Measurements from ENCODE around the gene AGBL4. TPM values are rescaled to one million over a fixed set of nuclear protein-coding genes. Genes with fewer than 3 reads are reported as not detected.

AGBL4 gene
- total RNA-seq, 1 donor from 2014 or later = not detected

GRCh38 chr1:48887796-48888195 is 1136.0 kb downstream of the AGBL4 start:
- Mint-ChIP-seq H3K4me3 (no peak overlapping the region), H3K27me3 (ENCODE audit: insufficient read depth) (peaks cover 5% of the 10 kb centered on the region), H3K4me1 (ENCODE audit: low read depth) (no peaks in the 10 kb centered on the region), H3K27ac (no peak overlapping the region), H3K36me3 (ENCODE audit: low read depth) (no peaks in the 10 kb centered on the region), H3K9me3 (no peaks in the 10 kb centered on the region)
- intact Hi-C loops (cut with micrococcal nuclease) = no loop called here
- DNase-seq (ENCODE audit: low spot score) = no peak

GRCh38 chr1:48882020-48882419 is 1141.7 kb downstream of the AGBL4 start:
- no peaks in the 10 kb centered on the region for H3K4me1 Mint-ChIP-seq (ENCODE audit: low read depth)

GRCh38 chr1:48878191-48878940 is 1145.4 kb downstream of the AGBL4 start:
- H3K9me3 Mint-ChIP-seq = no peaks in the 10 kb centered on the region
- H3K36me3 Mint-ChIP-seq (ENCODE audit: low read depth) = no peaks in the 10 kb centered on the region
- intact Hi-C loops (cut with micrococcal nuclease) = no loop called here
- peaks cover 10% of the 10 kb centered on the region for H3K27me3 Mint-ChIP-seq (ENCODE audit: insufficient read depth)
- no peak overlapping the region for H3K27ac Mint-ChIP-seq
- H3K4me1 Mint-ChIP-seq (ENCODE audit: low read depth) = no peaks in the 10 kb centered on the region
- no peak for DNase-seq (ENCODE audit: low spot score)
- no peak overlapping the region for H3K4me3 Mint-ChIP-seq

More at GRCh38 chr1:48882020-48882419, 1141.7 kb downstream of the AGBL4 start:
- Mint-ChIP-seq H3K36me3 (ENCODE audit: low read depth) (no peaks in the 10 kb centered on the region), H3K27ac (no peak overlapping the region), H3K4me3 (no peak overlapping the region), H3K27me3 (ENCODE audit: insufficient read depth) (peaks cover 6% of the 10 kb centered on the region), H3K9me3 (no peaks in the 10 kb centered on the region)
- intact Hi-C loops (cut with micrococcal nuclease) = no loop called here
- no peak for DNase-seq (ENCODE audit: low spot score)

- Mint-ChIP-seq H3K27me3 (ENCODE audit: insufficient read depth) (peaks cover 7% of the 10 kb centered on the region), H3K27ac (no peak overlapping the region), H3K36me3 (ENCODE audit: low read depth) (no peaks in the 10 kb centered on the region), H3K4me1 (ENCODE audit: low read depth) (no peaks in the 10 kb centered on the region), H3K9me3 (no peaks in the 10 kb centered on the region), H3K4me3 (no peak overlapping the region)
- no peak for DNase-seq (ENCODE audit: low spot score)
- intact Hi-C loops (cut with micrococcal nuclease) = no loop called here
These were observed 1147.4 kb downstream of the AGBL4 start for GRCh38 chr1:48876330-48876785.

GRCh38 chr1:48875552-48876329 is 1148.0 kb downstream of the AGBL4 start:
- Mint-ChIP-seq H3K27me3 (ENCODE audit: insufficient read depth) (peaks cover 7% of the 10 kb centered on the region), H3K36me3 (ENCODE audit: low read depth) (no peaks in the 10 kb centered on the region), H3K27ac (no peak overlapping the region), H3K4me1 (ENCODE audit: low read depth) (no peaks in the 10 kb centered on the region), H3K4me3 (no peak overlapping the region), H3K9me3 (no peaks in the 10 kb centered on the region)
- intact Hi-C loops (cut with micrococcal nuclease) = no loop called here
- no peak for DNase-seq (ENCODE audit: low spot score)

GRCh38 chr1:48873944-48874343 is 1149.8 kb downstream of the AGBL4 start:
- Mint-ChIP-seq H3K27ac (no peak overlapping the region), H3K4me3 (no peak overlapping the region), H3K4me1 (ENCODE audit: low read depth) (no peaks in the 10 kb centered on the region), H3K27me3 (ENCODE audit: insufficient read depth) (peaks cover 6% of the 10 kb centered on the region), H3K9me3 (no peaks in the 10 kb centered on the region), H3K36me3 (ENCODE audit: low read depth) (no peaks in the 10 kb centered on the region)
- intact Hi-C loops (cut with micrococcal nuclease) = no loop called here
- DNase-seq (ENCODE audit: low spot score) = no peak

- Mint-ChIP-seq H3K36me3 (ENCODE audit: low read depth) (no peaks in the 10 kb centered on the region), H3K4me1 (ENCODE audit: low read depth) (no peaks in the 10 kb centered on the region), H3K27me3 (ENCODE audit: insufficient read depth) (peaks cover 6% of the 10 kb centered on the region), H3K27ac (no peak overlapping the region), H3K4me3 (no peak overlapping the region), H3K9me3 (no peaks in the 10 kb centered on the region)
- intact Hi-C loops (cut with micrococcal nuclease) = no loop called here
- DNase-seq (ENCODE audit: low spot score) = no peak
These were observed 1153.2 kb downstream of the AGBL4 start for GRCh38 chr1:48870596-48870995.

- Mint-ChIP-seq H3K36me3 (ENCODE audit: low read depth) (no peaks in the 10 kb centered on the region), H3K9me3 (no peaks in the 10 kb centered on the region), H3K27ac (no peak overlapping the region), H3K4me3 (no peak overlapping the region), H3K4me1 (ENCODE audit: low read depth) (no peaks in the 10 kb centered on the region), H3K27me3 (ENCODE audit: insufficient read depth) (peaks cover 6% of the 10 kb centered on the region)
- intact Hi-C loops (cut with micrococcal nuclease) = no loop called here
- no peak for DNase-seq (ENCODE audit: low spot score)
These were observed 1154.4 kb downstream of the AGBL4 start for GRCh38 chr1:48869116-48869893.

GRCh38 chr1:48864913-48865312 is 1158.8 kb downstream of the AGBL4 start:
- H3K4me1 Mint-ChIP-seq (ENCODE audit: low read depth) = no peaks in the 10 kb centered on the region
- no peak for DNase-seq (ENCODE audit: low spot score)
- no peaks in the 10 kb centered on the region for H3K36me3 Mint-ChIP-seq (ENCODE audit: low read depth)
- H3K27me3 Mint-ChIP-seq (ENCODE audit: insufficient read depth) = peaks cover 2% of the 10 kb centered on the region
- H3K27ac Mint-ChIP-seq = no peak overlapping the region
- H3K9me3 Mint-ChIP-seq = no peaks in the 10 kb centered on the region
- no peak overlapping the region for H3K4me3 Mint-ChIP-seq
- intact Hi-C loops (cut with micrococcal nuclease) = no loop called here

- intact Hi-C loops (cut with micrococcal nuclease) = no loop called here
- Mint-ChIP-seq H3K4me1 (ENCODE audit: low read depth) (no peaks in the 10 kb centered on the region), H3K36me3 (ENCODE audit: low read depth) (no peaks in the 10 kb centered on the region), H3K4me3 (no peak overlapping the region), H3K27ac (no peak overlapping the region), H3K27me3 (ENCODE audit: insufficient read depth) (peaks cover 4% of the 10 kb centered on the region), H3K9me3 (no peaks in the 10 kb centered on the region)
- DNase-seq (ENCODE audit: low spot score) = no peak
These were observed 1164.3 kb downstream of the AGBL4 start for GRCh38 chr1:48859456-48859855.

- intact Hi-C loops (cut with micrococcal nuclease) = no loop called here
- H3K4me1 Mint-ChIP-seq (ENCODE audit: low read depth) = no peaks in the 10 kb centered on the region
These were observed 1165.4 kb downstream of the AGBL4 start for GRCh38 chr1:48858200-48858920.

GRCh38 chr1:48853006-48853405 is 1170.7 kb downstream of the AGBL4 start:
- no peak for DNase-seq (ENCODE audit: low spot score)
- no peaks in the 10 kb centered on the region for H3K9me3 Mint-ChIP-seq
- H3K36me3 Mint-ChIP-seq (ENCODE audit: low read depth) = no peaks in the 10 kb centered on the region
- H3K27ac Mint-ChIP-seq = no peak overlapping the region
- intact Hi-C loops (cut with micrococcal nuclease) = no loop called here
- H3K4me1 Mint-ChIP-seq (ENCODE audit: low read depth) = no peaks in the 10 kb centered on the region
- H3K27me3 Mint-ChIP-seq (ENCODE audit: insufficient read depth) = peaks cover 3% of the 10 kb centered on the region
- H3K4me3 Mint-ChIP-seq = no peak overlapping the region

More at GRCh38 chr1:48858200-48858920, 1165.4 kb downstream of the AGBL4 start:
- no peak for DNase-seq (ENCODE audit: low spot score)
- no peaks in the 10 kb centered on the region for H3K36me3 Mint-ChIP-seq (ENCODE audit: low read depth)
- no peak overlapping the region for H3K4me3 Mint-ChIP-seq
- no peak overlapping the region for H3K27ac Mint-ChIP-seq
- H3K27me3 Mint-ChIP-seq (ENCODE audit: insufficient read depth) = peaks cover 4% of the 10 kb centered on the region
- no peaks in the 10 kb centered on the region for H3K9me3 Mint-ChIP-seq

All from activated T-helper 1 cell treated with anti-CD3 and anti-CD28 coated beads, Interleukin-12 subunit alpha, Interleukin-12 subunit beta, Interleukin-2, Interleukin-4 antibody, amounts not matched to agents 30 ng/mL and 10 ng/mL and 1 ng/mL, durations not matched to agents 14 hours and 24 hours and 36 hours (primary cell).